ENCODE data around the gene SPOCD1.

The SPOCD1 gene

DNA sequence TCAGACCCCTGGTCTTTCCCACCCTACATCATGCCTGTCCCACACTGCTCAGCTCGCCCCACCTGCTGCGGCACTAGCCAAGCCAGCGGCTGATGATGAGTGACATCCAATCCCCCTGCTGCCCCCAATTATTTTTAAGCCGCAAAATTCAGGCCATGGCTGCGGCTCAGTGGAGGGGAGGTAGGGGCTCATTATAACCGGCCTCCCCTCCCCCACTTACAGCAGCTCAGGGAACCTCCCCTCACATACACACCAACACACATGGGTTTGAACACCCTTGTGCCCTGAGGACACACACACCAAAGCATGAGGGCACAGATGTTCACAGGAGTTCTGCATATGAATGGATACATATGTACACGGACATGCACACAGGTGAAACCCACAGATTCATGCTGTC, 57.0 kb downstream of the SPOCD1 start:
- in situ Hi-C loops (cut with MboI; ENCODE audit: low sequenced_read_pairs) = no loop called here

GRCh38 chr1:31757989-31758388, 57.8 kb downstream of the SPOCD1 start:
- in situ Hi-C loops (cut with MboI; ENCODE audit: low sequenced_read_pairs) = no loop called here

DNA sequence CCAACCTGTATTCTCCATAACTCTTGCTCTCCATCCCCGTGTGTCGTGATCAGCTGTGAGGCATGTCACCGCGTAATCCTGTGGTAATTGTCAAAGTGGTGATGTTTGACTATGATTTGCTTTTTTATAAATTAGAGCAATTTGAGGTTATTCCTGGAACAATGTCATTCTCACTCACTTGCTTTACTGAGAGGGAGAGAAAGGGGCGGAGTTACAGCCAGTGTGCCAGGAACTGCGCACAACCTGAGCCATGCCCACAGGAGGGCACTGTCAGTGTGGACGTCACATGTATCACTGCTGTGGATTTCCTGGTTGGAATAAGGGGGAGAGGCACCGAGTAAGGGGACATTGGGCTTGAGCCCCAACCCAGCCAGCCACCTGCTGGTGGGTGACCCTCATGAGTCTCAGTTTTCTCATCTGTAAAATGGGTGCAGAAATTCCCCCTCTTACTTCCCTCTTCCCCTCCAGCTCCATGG, 58.6 kb downstream of the SPOCD1 start:
- in situ Hi-C loops (cut with MboI; ENCODE audit: low sequenced_read_pairs) = no loop called here

DNA sequence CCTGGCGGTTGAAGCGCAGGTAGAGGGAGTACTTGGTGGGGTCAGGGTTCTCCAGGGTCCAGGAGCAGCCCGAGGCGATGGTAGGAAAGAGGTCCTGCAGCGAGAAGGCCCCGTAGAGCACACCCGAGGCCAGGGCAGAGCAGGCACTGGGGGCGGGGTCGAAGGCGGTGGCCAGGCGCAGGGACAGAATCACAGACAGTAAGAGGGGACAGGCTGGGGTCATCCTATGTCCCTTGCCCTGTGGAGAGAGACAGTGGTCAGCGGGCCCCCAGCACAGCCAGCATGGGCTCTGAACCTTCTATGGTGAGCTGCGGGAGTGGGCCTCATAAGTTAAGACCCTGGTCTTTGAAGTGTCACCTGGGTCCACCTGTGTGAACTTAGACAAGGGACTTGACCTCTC, 59.2 kb downstream of the SPOCD1 start:
- in situ Hi-C loops (cut with MboI; ENCODE audit: low sequenced_read_pairs) = no loop called here

GRCh38 chr1:31755850-31756492, 59.9 kb downstream of the SPOCD1 start:
- in situ Hi-C loops (cut with MboI; ENCODE audit: low sequenced_read_pairs) = no loop called here

GRCh38 chr1:31755197-31755611, 60.6 kb downstream of the SPOCD1 start:
- in situ Hi-C loops (cut with MboI; ENCODE audit: low sequenced_read_pairs) = no loop called here

- in situ Hi-C loops (cut with MboI; ENCODE audit: low sequenced_read_pairs) = no loop called here
These were observed 61.4 kb downstream of the SPOCD1 start for GRCh38 chr1:31754397-31754796.

DNA sequence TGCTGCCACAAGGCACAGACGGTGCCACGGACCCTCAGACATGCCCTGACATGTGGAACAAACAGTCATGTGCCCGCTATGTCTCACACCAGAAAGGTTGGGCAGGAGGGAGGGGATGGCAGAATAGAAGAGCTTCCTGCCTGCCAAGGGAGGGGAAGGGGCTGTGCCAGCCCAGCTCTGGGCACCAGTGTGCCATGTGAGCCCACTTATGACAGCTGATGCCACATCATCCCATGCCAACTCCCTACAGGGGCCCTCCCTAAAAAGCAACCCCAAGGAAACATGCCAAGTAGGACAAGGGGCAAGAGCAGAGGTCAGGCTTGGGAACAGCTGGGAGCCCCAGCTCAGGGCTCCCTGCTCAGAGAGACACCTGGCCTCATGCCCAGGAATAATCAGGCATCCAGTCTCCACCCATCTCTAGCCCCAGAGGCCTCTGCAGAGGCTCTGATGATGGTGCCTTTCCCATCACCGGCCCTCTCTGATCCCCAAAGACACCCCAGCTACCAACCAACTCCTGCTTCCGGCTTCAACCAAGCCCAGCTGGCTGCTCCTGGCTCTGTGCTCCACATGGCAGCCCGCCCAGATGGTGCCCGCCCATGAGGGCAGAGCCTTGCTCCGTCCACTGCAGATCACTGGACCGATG, 62.0 kb downstream of the SPOCD1 start:
- in situ Hi-C loops (cut with MboI; ENCODE audit: low sequenced_read_pairs) = no loop called here

GRCh38 chr1:31752952-31753475, 62.8 kb downstream of the SPOCD1 start:
- in situ Hi-C loops (cut with MboI; ENCODE audit: low sequenced_read_pairs) = no loop called here

DNA sequence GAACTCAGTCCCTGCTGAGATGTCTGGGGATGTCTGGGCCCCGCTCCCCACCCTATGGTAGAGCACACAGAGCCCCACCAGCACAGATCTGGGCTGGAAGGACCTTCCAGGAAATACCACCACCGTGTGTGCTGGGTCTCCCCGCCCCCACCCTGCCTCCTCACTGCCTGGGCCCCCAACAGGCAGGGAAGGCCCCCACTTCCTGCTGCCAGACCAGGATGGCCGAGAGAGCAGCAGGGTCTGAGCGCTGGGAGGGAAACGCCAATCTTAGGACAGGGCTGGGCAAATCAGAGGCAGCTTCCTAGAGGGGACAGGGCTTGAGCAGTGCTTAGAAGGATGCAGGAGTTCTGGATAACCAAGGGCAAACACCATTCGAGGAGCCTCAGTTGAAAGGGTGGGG, 63.6 kb downstream of the SPOCD1 start:
- in situ Hi-C loops (cut with MboI; ENCODE audit: low sequenced_read_pairs) = no loop called here

DNA sequence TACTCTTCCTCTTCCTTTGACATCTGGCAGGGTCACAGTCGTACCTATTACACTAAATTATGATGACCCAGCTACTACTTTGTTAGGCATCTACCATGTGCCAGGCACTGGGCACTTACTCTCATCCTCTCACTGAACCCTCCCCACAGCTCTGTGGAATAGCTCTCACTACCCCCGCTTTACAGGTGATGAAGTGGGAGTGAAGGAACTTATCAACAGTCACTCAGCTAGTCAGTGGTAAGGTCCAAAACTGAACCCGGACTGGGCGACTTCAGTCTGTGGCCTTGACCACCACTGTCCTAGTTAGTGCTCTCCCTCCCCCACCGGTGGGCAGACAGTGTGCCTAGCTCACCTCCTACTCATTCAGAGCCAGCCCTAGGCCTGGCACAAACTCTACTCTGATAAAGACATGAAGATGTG, 64.0 kb downstream of the SPOCD1 start:
- in situ Hi-C loops (cut with MboI; ENCODE audit: low sequenced_read_pairs) = no loop called here

GRCh38 chr1:31750858-31751510, 64.8 kb downstream of the SPOCD1 start:
- in situ Hi-C loops (cut with MboI; ENCODE audit: low sequenced_read_pairs) = no loop called here

DNA sequence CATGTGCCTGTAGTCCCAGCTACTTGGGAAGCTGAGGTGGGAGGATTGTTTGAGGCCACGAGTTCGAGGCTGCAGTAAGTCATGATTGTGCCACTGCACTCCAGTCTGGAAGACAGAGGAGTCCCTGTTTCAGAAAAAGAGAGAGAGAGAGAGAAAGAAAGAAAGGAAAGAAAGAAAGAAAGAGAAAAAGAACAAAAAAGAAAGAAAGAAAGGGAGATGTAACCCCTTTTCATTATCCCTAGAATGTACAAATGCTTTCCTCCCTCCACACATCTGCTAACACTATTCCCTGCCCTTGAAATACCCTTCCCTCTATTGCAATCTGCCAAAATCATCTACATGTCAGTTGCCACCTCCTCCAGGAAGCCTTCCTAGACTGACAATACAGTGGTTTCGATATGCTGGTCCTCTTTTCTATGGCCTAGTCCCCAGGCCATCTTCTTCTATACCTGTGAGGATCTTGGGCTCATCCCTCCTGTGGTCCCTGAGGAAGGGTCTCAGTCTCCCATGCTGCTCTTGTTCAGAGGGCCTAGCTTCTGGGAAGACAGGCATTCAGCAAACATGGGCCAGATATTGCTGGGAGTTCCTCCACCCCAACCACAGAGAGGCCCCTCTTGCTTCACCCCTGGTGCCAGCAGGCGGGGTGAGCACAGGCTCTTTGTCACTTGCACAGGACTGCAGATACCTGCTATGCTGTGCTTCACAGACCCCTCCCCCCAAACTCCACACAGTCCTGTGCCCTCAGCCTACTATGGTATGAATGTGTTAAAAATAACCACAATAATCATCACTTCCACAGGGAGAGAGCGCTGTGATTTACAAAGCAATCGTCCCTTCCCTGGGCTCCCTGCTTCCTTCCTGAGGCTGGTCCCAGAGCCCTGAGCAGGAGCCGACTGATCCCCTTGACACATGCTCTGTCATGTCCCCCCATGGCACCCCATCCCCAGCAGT, 65.8 kb downstream of the SPOCD1 start:
- in situ Hi-C loops (cut with MboI; ENCODE audit: low sequenced_read_pairs) = no loop called here

DNA sequence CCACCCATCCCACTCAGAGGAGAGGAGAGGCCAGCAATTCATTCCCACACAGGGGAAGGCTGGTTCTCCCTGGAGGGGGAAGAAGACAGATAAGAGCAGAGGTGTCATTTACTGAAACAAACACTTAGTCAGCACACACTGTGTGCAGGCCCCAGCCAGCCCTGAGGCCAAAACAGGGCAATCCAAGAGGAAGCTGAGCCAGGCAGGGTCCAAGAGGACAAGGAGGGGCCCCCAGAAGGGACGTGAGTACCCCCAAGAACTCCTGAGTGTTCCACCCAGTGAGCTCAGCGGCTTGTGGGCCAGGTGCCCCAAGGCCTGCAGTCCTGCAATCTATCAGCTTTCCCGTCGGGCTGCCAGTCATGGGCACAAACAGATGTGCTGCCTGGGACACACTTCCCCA, 67.5 kb downstream of the SPOCD1 start:
- in situ Hi-C loops (cut with MboI; ENCODE audit: low sequenced_read_pairs) = no loop called here

- in situ Hi-C loops (cut with MboI; ENCODE audit: low sequenced_read_pairs) = no loop called here
These were observed 68.5 kb downstream of the SPOCD1 start for GRCh38 chr1:31747304-31747703.

GRCh38 chr1:31746687-31747086, 69.1 kb downstream of the SPOCD1 start:
- in situ Hi-C loops (cut with MboI; ENCODE audit: low sequenced_read_pairs) = no loop called here

GRCh38 chr1:31745946-31746670, 69.7 kb downstream of the SPOCD1 start:
- in situ Hi-C loops (cut with MboI; ENCODE audit: low sequenced_read_pairs) = no loop called here

DNA sequence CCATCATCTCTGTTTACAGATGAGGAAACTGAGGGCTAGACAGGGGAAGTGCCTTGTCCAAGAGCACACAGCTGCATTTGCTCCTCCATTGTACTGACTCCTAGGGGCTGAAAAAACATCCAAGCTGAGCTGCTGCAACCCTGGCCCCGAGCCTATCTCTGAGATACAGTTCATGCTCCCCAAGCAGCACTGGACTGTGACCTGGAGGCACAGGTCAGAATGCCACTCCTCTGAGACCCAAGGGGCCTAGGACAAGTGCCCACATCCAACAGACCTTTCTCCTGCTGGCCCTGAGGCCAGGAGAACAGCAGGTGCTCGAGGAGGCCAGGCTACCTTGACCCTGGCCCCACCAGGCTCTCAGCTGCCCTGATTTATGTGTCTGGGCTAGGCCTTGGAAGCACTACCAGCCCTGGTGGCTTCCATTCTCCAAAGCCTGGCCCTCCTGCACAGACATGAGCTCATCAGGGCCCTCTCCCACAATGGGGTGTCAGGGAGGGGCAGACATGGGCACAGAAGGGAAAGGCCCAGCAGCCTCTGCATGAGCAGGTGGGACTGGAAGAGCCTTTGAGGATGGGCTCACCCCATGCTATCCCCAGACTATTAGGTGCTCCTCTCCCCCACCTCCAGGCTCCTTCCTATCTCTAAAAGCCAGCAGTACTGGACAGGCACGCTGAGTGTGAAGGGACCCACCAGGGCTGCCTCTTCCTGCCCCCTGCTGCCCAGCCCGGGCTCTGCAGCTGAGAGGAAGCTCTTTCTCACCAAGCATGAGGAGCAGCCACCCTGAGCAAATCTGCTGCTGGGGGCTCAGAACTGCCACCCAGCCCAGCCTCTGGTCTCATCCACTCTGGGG, 70.5 kb downstream of the SPOCD1 start:
- in situ Hi-C loops (cut with MboI; ENCODE audit: low sequenced_read_pairs) = no loop called here

GRCh38 chr1:31744165-31744888, 71.5 kb downstream of the SPOCD1 start:
- in situ Hi-C loops (cut with MboI; ENCODE audit: low sequenced_read_pairs) = no loop called here
